Hepatocyte (in vitro differentiated cells): ENCODE data around the gene VAV2. TPM values are rescaled to one million over a fixed set of nuclear protein-coding genes. Genes with fewer than 3 reads are reported as not detected.
"Not testable (repeated sequence)": the region's sequence is repeated elsewhere in the genome, so short reads cannot be mapped to it uniquely, and the experiment has no call there.

Source experiments
- DNase-seq: peaks from one replicate; pipeline ENCODE4 v3.0.0-alpha.2; 2016; ENCODE audit warnings: low spot score
- H2AFZ ChIP-seq: fragments of 200-600 bp; sonication (generic); 2 replicates; pipeline ENCODE4 v1.6.0; 2016; ENCODE audit warnings: antibody characterized with exemption, mild to moderate bottlenecking
- H3K27ac ChIP-seq: fragments of 200-600 bp; sonication (generic); 2 replicates; pipeline ENCODE4 v1.5.1; 2016; ENCODE audit warnings: mild to moderate bottlenecking
- H3K27me3 ChIP-seq: fragments of 200-600 bp; sonication (generic); 2 replicates; pipeline ENCODE4 v1.6.1; 2016
- H3K36me3 ChIP-seq: fragments of 200-600 bp; sonication (generic); replicated peaks from 2 replicates; pipeline ENCODE4 v1.5.1; 2016; ENCODE audit warnings: low read depth; ENCODE audit not compliant: insufficient read depth
- H3K4me1 ChIP-seq: fragments of 200-600 bp; sonication (generic); 2 replicates; pipeline ENCODE4 v1.5.1; 2016; ENCODE audit warnings: mild to moderate bottlenecking, moderate library complexity; ENCODE audit not compliant: insufficient read depth
- H3K4me2 ChIP-seq: fragments of 200-600 bp; sonication (generic); 2 replicates; pipeline ENCODE4 v1.6.0; 2016
- H3K4me3 ChIP-seq: fragments of 200-600 bp; sonication (generic); 2 replicates; pipeline ENCODE4 v1.5.1; 2016; ENCODE audit warnings: mild to moderate bottlenecking
- H3K79me2 ChIP-seq: fragments of 200-600 bp; sonication (generic); 2 replicates; pipeline ENCODE4 v1.6.0; 2017; ENCODE audit warnings: mild to moderate bottlenecking
- H3K9me2 ChIP-seq: fragments of 200-600 bp; sonication (generic); replicated peaks from 2 replicates; pipeline ENCODE4 v1.6.0; 2017; ENCODE audit warnings: mild to moderate bottlenecking; ENCODE audit not compliant: insufficient read depth
- H3K9me3 ChIP-seq: fragments of 200-600 bp; sonication (generic); 2 replicates; pipeline ENCODE4 v1.5.1; 2016; ENCODE audit warnings: low read depth, mild to moderate bottlenecking
- H4K20me1 ChIP-seq: fragments of 200-600 bp; sonication (generic); 2 replicates; pipeline ENCODE4 v1.6.0; 2016; ENCODE audit warnings: mild to moderate bottlenecking; ENCODE audit not compliant: insufficient read depth, poor library complexity, severe bottlenecking
- CTCF ChIP-seq: fragments of 200-600 bp; sonication (generic); IDR thresholded peaks from 2 replicates; pipeline ENCODE4 v1.5.1; 2016; ENCODE audit warnings: antibody characterized with exemption, mild to moderate bottlenecking; ENCODE audit not compliant: poor library complexity
- EZH2 ChIP-seq: fragments of 200-600 bp; sonication (generic); IDR thresholded peaks from 2 replicates; pipeline ENCODE4 v1.6.1; 2016; ENCODE audit warnings: antibody characterized with exemption, mild to moderate bottlenecking, borderline replicate concordance
- EZH2phosphoT487 ChIP-seq: fragments of 200-600 bp; sonication (generic); IDR thresholded peaks from one replicate; pipeline ENCODE4 v1.6.1; 2018; ENCODE audit warnings: antibody characterized with exemption, mild to moderate bottlenecking, low read depth, moderate library complexity; ENCODE audit not compliant: unreplicated experiment, severe bottlenecking
- WGBS: methylation state at CpG from one replicate; pipeline ENCODE4 v1.1.6; 2016; ENCODE audit warnings: low lambda C conversion rate; ENCODE audit errors: missing lambda C conversion rate; 5-methylcytosine and 5-hydroxymethylcytosine counted together
- polyA plus RNA-seq: library from polyadenylated mRNA; unstranded; fragments of >200 nt; fragmentation: Nextera tagmentation; extraction: Ambion mirVana; gene quantifications from 2 replicates; pipeline ENCODE4 v1.2.1, GENCODE V29; 2016
- total RNA-seq: library from RNA; depleted of rRNA; stranded (reverse); fragments of >200 nt; gene quantifications from 2 replicates; pipeline ENCODE4 v1.2.3, GENCODE V29; 2014

The VAV2 gene
- total and polyA plus RNA-seq, 2 experiments from 2014 or later = 24.9 to 27.7 TPM

GRCh38 chr9:133990366-133991213 is 1.5 kb downstream of the VAV2 start:
- H3K27me3 ChIP-seq = no peaks in the 10 kb centered on the region
- peaks cover 16% of the 10 kb centered on the region for H3K4me1 ChIP-seq
- TF ChIP-seq EZH2 (no peak), EZH2phosphoT487 (no peak), CTCF (no peak)
- H2AFZ ChIP-seq = no peak overlapping the region
- peak overlapping the region; percentile 100 for H3K4me3 ChIP-seq
- H3K36me3 ChIP-seq = no peaks in the 10 kb centered on the region
- 10% methylated on average over 31 of the region's 31 CpGs for WGBS
- H3K9me3 ChIP-seq = no peaks in the 10 kb centered on the region
- peak; percentile 95 for DNase-seq
- H3K9me2 ChIP-seq = no peaks in the 10 kb centered on the region
- H3K4me2 ChIP-seq = peak overlapping the region; percentile 88
- peak overlapping the region; percentile 98 for H3K27ac ChIP-seq
- peaks cover 52% of the 10 kb centered on the region for H4K20me1 ChIP-seq
- H3K79me2 ChIP-seq = peaks cover 61% of the 10 kb centered on the region

GRCh38 chr9:133989625-133990365 is 2.3 kb downstream of the VAV2 start:
- no peak for TF ChIP-seq EZH2phosphoT487
- TF ChIP-seq CTCF = no peak
- TF ChIP-seq EZH2 = no peak
- no peak for DNase-seq
- peak overlapping the region; percentile 88 for H3K27ac ChIP-seq
- no peaks in the 10 kb centered on the region for H3K27me3 ChIP-seq
- peak overlapping the region; percentile 1 for H3K4me3 ChIP-seq
- no peaks in the 10 kb centered on the region for H3K9me2 ChIP-seq
- H2AFZ ChIP-seq = no peak overlapping the region
- peaks cover 69% of the 10 kb centered on the region for H3K79me2 ChIP-seq
- no peaks in the 10 kb centered on the region for H3K9me3 ChIP-seq
- H4K20me1 ChIP-seq = peaks cover 54% of the 10 kb centered on the region
- 76% methylated on average over 24 of the region's 24 CpGs for WGBS
- H3K4me2 ChIP-seq = peak overlapping the region; percentile 88
- H3K36me3 ChIP-seq = no peaks in the 10 kb centered on the region
- H3K4me1 ChIP-seq = peaks cover 16% of the 10 kb centered on the region

GRCh38 chr9:133988771-133989170 is 3.4 kb downstream of the VAV2 start:
- not testable (repeated sequence) for H2AFZ ChIP-seq, H3K36me3 ChIP-seq, H3K9me3 ChIP-seq, H3K4me2 ChIP-seq, H3K27ac ChIP-seq, H3K27me3 ChIP-seq, H3K4me3 ChIP-seq, H3K9me2 ChIP-seq, DNase-seq
- peaks cover 11% of the 10 kb centered on the region for H3K4me1 ChIP-seq
- peaks cover 78% of the 10 kb centered on the region for H3K79me2 ChIP-seq
- H4K20me1 ChIP-seq = peaks cover 61% of the 10 kb centered on the region
- WGBS = 93% methylated on average over 14 of the region's 14 CpGs
